PFSK-1 (cell line): Measurements from ENCODE around the gene UBTD2.

Source experiments
- POLR2AphosphoS5 ChIP-seq: IDR thresholded peaks from 2 replicates; pipeline ENCODE4 v1.6.1; 2012; ENCODE audit warnings: low read depth, mild to moderate bottlenecking, control low read depth, low read length, moderate library complexity
- SIN3A ChIP-seq: IDR thresholded peaks from 2 replicates; pipeline ENCODE4 v1.6.1; 2012; ENCODE audit warnings: mild to moderate bottlenecking, low read length, moderate library complexity, borderline replicate concordance; ENCODE audit not compliant: insufficient read depth
- TAF1 ChIP-seq: IDR thresholded peaks from 2 replicates; pipeline ENCODE4 v1.6.1; 2012; ENCODE audit warnings: low read length, control low read depth, borderline replicate concordance; ENCODE audit not compliant: insufficient read depth
- TF ChIP-seq, protein P1 (sequence below), 2 experiments: IDR thresholded peaks; 2 replicates each; pipeline versions ENCODE4 v1.6.1 to v1.8.0; 2011 to 2012; ENCODE audit warnings: low read depth in 2 of 2, low read length in 2 of 2, control low read depth in 1 of 2, inconsistent platforms in 1 of 2, mild to moderate bottlenecking in 1 of 2, moderate library complexity in 1 of 2; ENCODE audit not compliant: insufficient read depth in 1 of 2

DNA sequence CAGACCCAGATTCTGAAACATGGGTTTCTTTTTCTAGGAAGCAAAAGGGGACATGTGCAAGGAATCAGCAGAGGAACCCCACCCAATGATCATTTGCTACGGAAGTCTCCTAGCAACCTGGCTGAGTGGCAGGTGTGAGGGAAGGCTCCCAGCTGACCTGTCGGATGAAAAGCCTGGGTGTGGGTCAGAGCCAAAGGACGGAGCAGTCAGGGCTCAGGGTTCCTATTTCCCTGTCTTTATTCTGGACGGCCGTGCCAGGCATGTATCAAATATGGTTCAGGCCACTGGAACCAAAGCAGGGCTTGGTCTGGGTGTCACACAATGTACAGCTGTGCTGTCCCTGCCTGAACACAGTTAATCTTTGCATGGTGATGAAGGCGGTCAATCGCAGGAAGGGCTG is 115.7 kb downstream of the UBTD2 start:
- TF ChIP-seq TAF1 (no peak), SIN3A (no peak), POLR2AphosphoS5 (no peak)
- TF ChIP-seq, protein P1, sequence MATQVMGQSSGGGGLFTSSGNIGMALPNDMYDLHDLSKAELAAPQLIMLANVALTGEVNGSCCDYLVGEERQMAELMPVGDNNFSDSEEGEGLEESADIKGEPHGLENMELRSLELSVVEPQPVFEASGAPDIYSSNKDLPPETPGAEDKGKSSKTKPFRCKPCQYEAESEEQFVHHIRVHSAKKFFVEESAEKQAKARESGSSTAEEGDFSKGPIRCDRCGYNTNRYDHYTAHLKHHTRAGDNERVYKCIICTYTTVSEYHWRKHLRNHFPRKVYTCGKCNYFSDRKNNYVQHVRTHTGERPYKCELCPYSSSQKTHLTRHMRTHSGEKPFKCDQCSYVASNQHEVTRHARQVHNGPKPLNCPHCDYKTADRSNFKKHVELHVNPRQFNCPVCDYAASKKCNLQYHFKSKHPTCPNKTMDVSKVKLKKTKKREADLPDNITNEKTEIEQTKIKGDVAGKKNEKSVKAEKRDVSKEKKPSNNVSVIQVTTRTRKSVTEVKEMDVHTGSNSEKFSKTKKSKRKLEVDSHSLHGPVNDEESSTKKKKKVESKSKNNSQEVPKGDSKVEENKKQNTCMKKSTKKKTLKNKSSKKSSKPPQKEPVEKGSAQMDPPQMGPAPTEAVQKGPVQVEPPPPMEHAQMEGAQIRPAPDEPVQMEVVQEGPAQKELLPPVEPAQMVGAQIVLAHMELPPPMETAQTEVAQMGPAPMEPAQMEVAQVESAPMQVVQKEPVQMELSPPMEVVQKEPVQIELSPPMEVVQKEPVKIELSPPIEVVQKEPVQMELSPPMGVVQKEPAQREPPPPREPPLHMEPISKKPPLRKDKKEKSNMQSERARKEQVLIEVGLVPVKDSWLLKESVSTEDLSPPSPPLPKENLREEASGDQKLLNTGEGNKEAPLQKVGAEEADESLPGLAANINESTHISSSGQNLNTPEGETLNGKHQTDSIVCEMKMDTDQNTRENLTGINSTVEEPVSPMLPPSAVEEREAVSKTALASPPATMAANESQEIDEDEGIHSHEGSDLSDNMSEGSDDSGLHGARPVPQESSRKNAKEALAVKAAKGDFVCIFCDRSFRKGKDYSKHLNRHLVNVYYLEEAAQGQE (IDR thresholded peaks at IDR 0.05; ENCODE audit: insufficient read depth in 1 of 2, low read depth in 2 of 2, low read length in 2 of 2) = no peak
